ENCODE data around the gene NR2C1.
"Not testable (repeated sequence)": the region's sequence is repeated elsewhere in the genome, so short reads cannot be mapped to it uniquely, and the experiment has no call there.

NR2C1 gene

DNA sequence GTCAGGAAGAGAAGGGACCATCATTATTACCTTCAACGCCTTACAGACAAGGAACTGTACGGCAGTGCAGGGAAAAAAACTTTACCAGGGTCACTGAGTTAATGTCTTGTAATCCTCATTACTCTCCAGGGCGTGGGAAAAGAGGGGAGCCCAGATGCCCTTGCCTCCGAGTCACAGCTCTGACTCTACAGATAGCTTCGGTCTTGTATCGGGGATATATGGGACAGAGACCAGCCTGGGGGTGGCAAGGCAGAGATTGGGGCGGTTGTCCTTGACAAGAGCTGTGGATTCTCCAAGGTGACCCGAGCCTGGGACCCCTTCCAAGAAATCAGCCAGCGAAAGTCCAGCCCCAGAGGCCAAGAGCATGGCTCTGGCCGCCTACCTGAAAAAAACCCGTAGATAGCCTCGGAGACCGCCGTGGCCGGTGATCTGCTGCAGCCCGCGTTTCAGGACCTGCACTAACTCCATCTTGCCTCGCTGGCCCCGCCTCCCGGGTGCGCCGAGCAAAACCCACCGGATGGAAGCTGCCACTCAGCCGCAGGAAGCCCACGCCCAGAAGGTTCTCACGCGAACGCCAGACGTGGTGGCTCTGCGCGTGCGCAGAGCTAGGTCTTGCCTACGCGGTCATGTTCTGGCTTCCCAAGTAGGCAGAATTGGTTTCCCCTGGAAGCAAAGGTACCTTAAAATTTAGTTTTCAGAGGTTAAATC, 70.1 kb downstream of the NR2C1 start, which contains the start of gene NDUFA12:
Gene NDUFA12, minus strand, starts transcription at position 485 of the 708 bp plus-strand sequence. Its CDS starts 17 bp downstream, at position 468.
- DNase-seq (ENCODE audit: low read depth in 2 of 2), result peak; percentile 94 to 95

- no peak for DNase-seq (ENCODE audit: low read depth in 2 of 2)
Observed at GRCh38 chr12:95002754-95003153, 70.7 kb downstream of the NR2C1 start.

- no peak for DNase-seq (ENCODE audit: low read depth in 2 of 2)
Observed at GRCh38 chr12:94998326-94998725, 75.1 kb downstream of the NR2C1 start.

GRCh38 chr12:94997726-94998125, 75.7 kb downstream of the NR2C1 start:
- DNase-seq (ENCODE audit: low read depth in 2 of 2), result no peak

- no peak for DNase-seq (ENCODE audit: low read depth in 2 of 2)
Observed at GRCh38 chr12:94997061-94997460, 76.4 kb downstream of the NR2C1 start.

DNA sequence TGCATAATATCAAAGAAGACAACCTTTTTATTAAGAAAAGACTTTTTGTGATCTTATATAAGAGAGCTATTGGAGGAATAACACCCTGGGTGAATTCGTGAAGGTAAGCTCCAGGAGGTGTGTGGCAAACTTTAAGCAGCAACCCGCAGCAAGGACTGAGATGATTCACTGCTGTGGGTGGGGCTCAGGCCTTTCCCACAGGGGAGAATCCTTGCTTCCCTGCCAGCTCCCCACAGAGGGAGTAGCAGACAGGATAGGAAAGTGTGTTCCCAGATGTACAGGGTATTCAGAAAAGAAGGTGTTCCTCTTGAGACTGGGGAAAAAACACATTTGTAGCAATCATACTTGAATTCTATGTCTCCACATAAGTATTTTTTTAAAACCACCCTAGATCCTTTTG, 79.1 kb downstream of the NR2C1 start:
- no peak for DNase-seq (ENCODE audit: low read depth in 2 of 2)

- DNase-seq (ENCODE audit: low read depth in 2 of 2), result not testable (repeated sequence)
Observed at GRCh38 chr12:94993855-94994254, 79.6 kb downstream of the NR2C1 start.

DNA sequence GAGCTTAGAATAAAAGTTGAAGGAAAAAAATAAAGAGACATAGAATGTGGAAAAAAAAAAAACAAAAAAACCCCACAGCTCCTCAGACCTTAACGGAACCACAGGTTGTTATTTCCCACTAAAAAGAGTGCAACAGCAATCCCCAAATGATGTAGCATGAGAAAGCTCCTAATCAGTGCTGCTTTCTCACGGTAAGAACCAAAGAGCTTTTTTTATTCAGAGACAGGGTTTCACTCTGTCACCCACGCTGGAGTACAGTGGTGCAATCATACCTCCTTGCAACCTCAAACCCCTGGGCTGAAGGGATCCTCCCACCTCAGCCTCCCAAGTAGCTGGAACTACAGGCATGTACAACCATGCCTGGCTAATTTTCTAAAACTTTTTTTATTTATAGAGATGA, 83.2 kb downstream of the NR2C1 start:
- DNase-seq (ENCODE audit: low read depth in 2 of 2), result no peak

DNA sequence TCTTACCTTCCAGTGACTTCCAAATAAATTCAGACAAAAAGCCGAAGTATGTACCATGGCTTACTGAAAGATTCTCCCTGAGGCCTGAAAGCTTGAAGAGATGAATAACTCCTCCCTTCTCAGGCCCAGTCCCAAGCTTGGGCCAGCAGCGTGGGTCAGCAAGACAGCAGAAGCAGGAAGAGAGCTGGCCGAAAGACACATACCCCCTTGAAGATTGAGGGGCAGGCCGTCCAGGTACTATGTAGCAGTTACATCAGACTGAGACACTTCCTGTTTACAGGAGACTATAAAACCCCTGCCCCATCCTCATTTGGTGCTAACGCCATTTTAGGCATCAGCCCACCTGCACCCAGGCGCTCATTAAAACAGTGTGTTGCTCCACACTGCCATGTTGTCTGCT, 84.9 kb downstream of the NR2C1 start:
- DNase-seq (ENCODE audit: low read depth in 2 of 2), result no peak

DNA sequence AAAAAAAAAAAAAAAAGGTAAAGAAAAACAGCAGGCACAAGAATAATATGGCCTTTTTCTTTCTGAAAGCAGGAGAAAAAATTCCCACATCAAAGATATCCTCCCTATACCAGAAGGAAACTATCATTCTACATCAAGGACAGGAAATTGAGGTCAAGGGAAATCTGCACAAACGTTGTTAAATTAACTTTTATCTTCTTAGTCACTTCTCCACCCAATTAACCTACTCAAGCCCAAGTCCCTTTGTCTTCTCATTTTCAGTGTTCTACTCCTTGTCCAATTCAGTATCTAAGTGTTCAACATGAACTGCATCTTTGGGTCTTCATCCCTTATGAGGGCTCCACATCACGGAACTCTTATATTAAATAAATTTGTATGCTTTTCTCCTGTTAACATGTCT, 85.6 kb downstream of the NR2C1 start:
- DNase-seq (ENCODE audit: low read depth in 2 of 2), result no peak

GRCh38 chr12:94987076-94987669, 86.2 kb downstream of the NR2C1 start:
- DNase-seq (ENCODE audit: low read depth in 2 of 2), result no peak

DNA sequence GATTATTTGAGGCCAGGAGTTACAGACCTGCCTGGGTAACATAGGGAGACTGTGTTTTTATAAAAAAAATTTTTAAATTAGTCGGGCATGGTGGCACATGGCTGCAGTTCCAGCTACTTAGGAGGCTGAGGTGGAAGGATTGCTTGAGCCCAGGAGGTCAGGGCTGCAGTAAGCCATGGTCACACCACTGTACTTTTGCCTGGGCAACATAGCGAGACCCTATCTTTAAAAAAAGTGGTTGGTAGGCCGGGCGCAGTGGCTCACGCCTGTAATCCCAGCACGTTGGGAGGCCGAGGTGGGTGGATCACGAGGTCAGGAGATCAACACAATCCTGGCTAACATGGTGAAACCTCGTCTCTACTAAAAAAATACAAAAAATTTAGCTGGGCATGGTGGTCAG, 88.3 kb downstream of the NR2C1 start:
- DNase-seq (ENCODE audit: low read depth in 2 of 2), result not testable (repeated sequence)

DNA sequence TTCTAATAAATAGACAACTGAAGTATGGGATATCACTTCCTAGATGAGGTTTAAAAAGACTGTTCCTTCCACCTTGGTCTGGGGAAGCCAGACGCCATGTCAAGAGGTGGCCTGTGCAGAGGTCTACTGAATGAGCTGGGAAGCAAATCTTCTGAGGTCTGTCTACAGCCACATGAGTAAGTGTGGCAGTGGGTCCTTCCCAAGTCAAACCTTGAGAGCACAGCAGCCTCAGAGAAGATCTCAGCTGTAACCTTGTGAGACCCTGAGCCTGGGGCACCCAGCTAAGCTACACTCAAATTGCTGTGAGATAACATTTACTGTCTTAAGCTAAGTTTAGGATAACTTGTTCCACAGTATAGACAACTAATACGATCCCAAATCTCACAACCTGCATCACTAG, 90.1 kb downstream of the NR2C1 start:
- no peak for DNase-seq (ENCODE audit: low read depth in 2 of 2)

- no peak for DNase-seq (ENCODE audit: low read depth in 2 of 2)
Observed at GRCh38 chr12:94982456-94982855, 91.0 kb downstream of the NR2C1 start.

GRCh38 chr12:94980577-94980976, 92.8 kb downstream of the NR2C1 start:
- no peak for DNase-seq (ENCODE audit: low read depth in 2 of 2)

GRCh38 chr12:94979941-94980340, 93.5 kb downstream of the NR2C1 start:
- no peak for DNase-seq (ENCODE audit: low read depth in 2 of 2)

DNA sequence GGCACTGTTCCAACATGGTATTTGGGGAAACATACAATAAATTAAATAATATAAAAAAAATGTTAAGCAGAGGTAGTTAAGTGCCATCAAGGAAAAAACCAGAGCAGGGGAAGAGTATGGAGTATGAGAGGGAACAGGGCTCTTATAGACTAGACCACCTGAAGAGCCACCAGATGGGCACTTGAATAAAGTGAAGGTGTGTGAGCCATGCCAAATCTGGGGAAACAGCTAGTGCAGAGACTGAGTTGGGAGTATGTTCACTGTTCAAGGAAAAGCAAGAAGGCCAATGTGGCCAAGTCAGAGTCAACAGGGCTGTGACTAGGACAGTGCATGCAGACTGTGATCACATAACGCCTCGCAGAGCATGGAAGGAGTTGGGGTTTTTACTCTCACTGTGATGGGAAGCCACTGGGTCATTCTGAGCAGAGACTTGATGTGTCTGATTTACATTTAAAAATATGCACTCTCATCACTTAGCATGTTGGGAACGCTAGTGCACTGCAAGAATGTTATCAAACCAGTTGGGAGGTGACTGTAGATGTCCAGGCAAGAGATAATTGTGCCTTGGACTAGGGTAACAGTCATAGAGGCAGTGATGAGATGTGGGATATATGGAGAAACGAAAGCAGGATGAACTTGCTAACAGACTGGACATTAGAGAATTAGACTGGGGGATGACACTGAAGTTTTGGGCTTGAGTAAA, 95.5 kb downstream of the NR2C1 start:
- no peak for DNase-seq (ENCODE audit: low read depth in 2 of 2)

DNA sequence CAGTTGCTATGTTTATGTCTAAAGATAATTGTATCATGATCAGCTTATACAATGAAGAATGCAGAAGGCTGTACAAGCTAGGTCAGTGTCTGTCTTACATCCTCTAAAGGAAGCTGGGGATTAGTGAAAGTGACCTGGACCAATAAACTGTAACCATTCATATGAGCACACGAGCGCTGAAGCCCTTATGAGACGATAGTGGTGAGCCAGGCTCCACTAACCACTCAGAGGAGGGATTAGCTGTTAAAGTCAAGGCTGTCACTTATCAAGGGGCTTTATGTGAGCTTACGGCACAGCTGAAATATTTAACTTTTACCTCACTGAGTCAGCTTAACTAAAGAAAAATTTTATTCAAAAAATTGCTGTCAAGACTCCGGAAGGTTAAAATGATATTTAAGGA, 100.2 kb downstream of the NR2C1 start:
- no peak for DNase-seq (ENCODE audit: low read depth in 2 of 2)

DNA sequence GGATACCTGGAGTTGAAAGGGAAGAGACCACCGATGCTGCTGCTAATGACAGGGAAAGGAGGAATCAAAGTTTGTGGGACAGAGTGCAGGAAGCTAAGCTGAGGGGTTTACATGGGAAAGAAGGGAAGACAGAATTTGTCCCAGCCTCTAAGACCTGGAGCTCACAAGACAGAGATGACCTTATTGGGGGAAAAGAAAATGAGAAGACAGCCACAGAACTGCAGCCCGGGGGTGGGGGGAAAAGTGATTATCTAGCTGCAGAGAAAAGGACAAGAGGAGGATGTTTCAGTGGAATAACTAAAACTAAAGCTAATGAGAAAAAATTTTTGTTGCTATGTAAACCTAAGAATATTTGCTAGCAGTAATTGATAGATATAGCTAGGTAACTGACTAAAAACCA, 100.6 kb downstream of the NR2C1 start:
- DNase-seq (ENCODE audit: low read depth in 2 of 2), result no peak

DNA sequence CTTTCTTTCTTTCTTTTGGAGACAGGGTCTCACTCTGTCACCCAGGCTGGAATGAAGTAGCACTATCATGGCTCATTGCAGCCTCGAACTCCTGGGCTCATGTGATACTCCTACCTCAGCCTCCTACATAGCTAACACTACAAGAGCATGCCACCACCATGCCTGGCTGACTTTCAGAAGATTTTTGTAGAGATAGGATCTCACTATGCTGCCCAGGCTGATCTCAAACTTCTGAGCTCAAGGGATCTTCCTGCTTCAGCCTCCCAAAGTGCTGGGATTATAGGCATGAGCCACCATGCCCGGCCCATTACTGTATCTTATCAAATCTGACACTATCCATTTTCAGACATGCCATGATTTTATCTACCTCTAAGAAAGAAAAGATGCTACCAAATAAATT, 101.5 kb downstream of the NR2C1 start:
- DNase-seq (ENCODE audit: low read depth in 2 of 2), result no peak

DNA sequence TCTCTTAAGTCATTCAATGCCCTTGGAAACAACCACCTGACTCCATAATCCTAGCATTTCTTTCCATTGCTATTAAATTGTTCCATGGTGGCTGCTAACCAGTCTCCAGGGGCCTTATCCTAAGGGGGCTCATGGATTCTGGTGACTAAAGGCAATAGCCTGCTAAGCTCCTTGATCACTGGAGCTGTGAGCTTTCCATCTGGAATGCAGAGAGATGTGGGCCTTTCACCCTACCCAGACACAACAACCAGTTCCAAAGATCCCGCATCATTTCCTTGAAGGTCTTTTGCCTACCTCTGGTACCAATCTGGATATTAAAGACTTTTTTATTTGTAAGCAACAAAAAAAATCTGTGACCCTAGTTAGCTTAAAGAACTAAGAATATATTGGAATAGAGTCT, 102.9 kb downstream of the NR2C1 start:
- no peak for DNase-seq (ENCODE audit: low read depth in 2 of 2)
